Caco-2 (cell line): ENCODE data around the gene POTEG. TPM values are rescaled to one million over a fixed set of nuclear protein-coding genes. Genes with fewer than 3 reads are reported as not detected.
"Not testable (repeated sequence)": the region's sequence is repeated elsewhere in the genome, so short reads cannot be mapped to it uniquely, and the experiment has no call there.

Experiments
- BruUV-seq: library from RNA; stranded (reverse); fragments of 400-500 nt; replicated peaks from 2 replicates; lab custom pipeline; 2021; lab: Mats Ljungman, UMichigan
- CTCF ChIA-PET: fragments of 300-600 bp; sonication (Branson Sonifier 250); formaldehyde crosslinking; loops from one replicate; lab custom pipeline; 2022; ENCODE audit warnings: antibody characterized with exemption; lab: Charles Lee
- POLR2A ChIA-PET: fragments of 300-600 bp; sonication (Branson Sonifier 250); formaldehyde crosslinking; loops from one replicate; lab custom pipeline; 2022; ENCODE audit warnings: antibody characterized with exemption; lab: Charles Lee
- DNase-seq, 2 experiments: peaks; one replicate each; pipeline versions ENCODE4 v3.0.0 to v3.0.0-alpha.2; 2020 to 2022
- H3K27me3 ChIP-seq: replicated peaks from 2 replicates; pipeline ENCODE4 v1.6.0; 2011; ENCODE audit warnings: low read length; ENCODE audit not compliant: control insufficient read depth, insufficient read depth
- H3K36me3 ChIP-seq: 2 replicates; pipeline ENCODE4 v1.5.1; 2011; ENCODE audit warnings: low read length; ENCODE audit not compliant: control insufficient read depth, insufficient read depth
- H3K4me1 ChIP-seq: fragments of 250-450 bp; sonication (Bioruptor Pico); 2 replicates; pipeline ENCODE4 v1.5.1; 2020; ENCODE audit warnings: mild to moderate bottlenecking
- H3K4me3 ChIP-seq: 2 replicates; pipeline ENCODE4 v1.5.1; 2011; ENCODE audit warnings: low read depth, mild to moderate bottlenecking, control low read depth, low read length
- H3K9me3 ChIP-seq: fragments of 250-450 bp; sonication (Bioruptor Pico); 2 replicates; pipeline ENCODE4 v1.5.1; 2020; ENCODE audit warnings: mild to moderate bottlenecking, moderate library complexity
- H3K27ac Mint-ChIP-seq: one replicate; pipeline ENCODE4 v1.8.0; 2022; ENCODE audit warnings: mixed read lengths; ENCODE audit not compliant: unreplicated experiment
- H3K27me3 Mint-ChIP-seq: one replicate; pipeline ENCODE4 v1.8.0; 2022; ENCODE audit warnings: mixed read lengths; ENCODE audit not compliant: insufficient read depth, unreplicated experiment
- H3K36me3 Mint-ChIP-seq: one replicate; pipeline ENCODE4 v1.8.0; 2022; ENCODE audit warnings: mild to moderate bottlenecking, mixed read lengths; ENCODE audit not compliant: insufficient read depth, unreplicated experiment
- H3K4me1 Mint-ChIP-seq: one replicate; pipeline ENCODE4 v1.8.0; 2022; ENCODE audit warnings: low read depth, mixed read lengths; ENCODE audit not compliant: unreplicated experiment
- H3K4me3 Mint-ChIP-seq: one replicate; pipeline ENCODE4 v1.8.0; 2022; ENCODE audit warnings: mild to moderate bottlenecking, moderate library complexity, mixed read lengths; ENCODE audit not compliant: unreplicated experiment
- H3K9me3 Mint-ChIP-seq: one replicate; pipeline ENCODE4 v1.8.0; 2022; ENCODE audit warnings: mixed read lengths; ENCODE audit not compliant: unreplicated experiment
- intact Hi-C: fragments of 100-400 bp; cut with micrococcal nuclease; formaldehyde crosslinking; loops from one replicate; pipeline ENCODE4 v1.10.0; 2022; ENCODE audit not compliant: unreplicated experiment
- total RNA-seq: library from RNA; stranded (reverse); gene quantifications from 2 replicates; pipeline ENCODE4 v1.2.3, GENCODE V29; 2022

The POTEG gene
- total RNA-seq, 1 experiment from 2014 or later = not detected

DNA sequence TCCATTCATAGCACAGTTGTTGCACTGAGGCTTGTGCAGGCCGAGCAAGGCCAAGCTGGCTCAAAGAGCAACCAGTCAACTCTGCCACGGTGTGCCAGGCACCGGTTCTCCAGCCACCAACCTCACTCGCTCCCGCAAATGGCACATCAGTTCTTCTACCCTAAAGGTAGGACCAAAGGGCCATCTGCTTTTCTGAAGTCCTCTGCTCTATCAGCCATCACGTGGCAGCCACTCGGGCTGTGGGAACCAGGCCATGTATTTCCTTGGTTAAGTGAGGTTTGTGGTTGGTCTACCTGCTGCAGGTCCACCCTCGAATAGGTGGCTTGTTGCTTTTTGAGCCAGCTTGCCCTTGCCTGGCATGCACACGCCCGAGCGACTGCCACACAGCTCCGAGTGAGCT lies 39.4 kb downstream of the POTEG start:
- H3K9me3 ChIP-seq, H3K4me1 ChIP-seq, H3K27me3 Mint-ChIP-seq, POLR2A ChIA-PET, H3K4me3 ChIP-seq, H3K9me3 Mint-ChIP-seq, DNase-seq, H3K36me3 Mint-ChIP-seq, H3K4me1 Mint-ChIP-seq, BruUV-seq, intact Hi-C loops, CTCF ChIA-PET, H3K27me3 ChIP-seq, H3K36me3 ChIP-seq, H3K27ac Mint-ChIP-seq, H3K4me3 Mint-ChIP-seq: not testable (repeated sequence)

GRCh38 chr14:19390230-19390629 lies 43.9 kb downstream of the POTEG start:
- H3K36me3 Mint-ChIP-seq, H3K36me3 ChIP-seq, H3K9me3 ChIP-seq, H3K4me3 Mint-ChIP-seq, H3K9me3 Mint-ChIP-seq, POLR2A ChIA-PET, H3K4me3 ChIP-seq, CTCF ChIA-PET, H3K27me3 ChIP-seq, H3K4me1 Mint-ChIP-seq, intact Hi-C loops, BruUV-seq, H3K4me1 ChIP-seq, DNase-seq, H3K27ac Mint-ChIP-seq, H3K27me3 Mint-ChIP-seq: not testable (repeated sequence)

- H3K27me3 Mint-ChIP-seq, H3K9me3 Mint-ChIP-seq, DNase-seq, H3K4me3 Mint-ChIP-seq, H3K36me3 Mint-ChIP-seq, H3K36me3 ChIP-seq, H3K4me1 Mint-ChIP-seq, H3K4me3 ChIP-seq, BruUV-seq, H3K27me3 ChIP-seq, H3K4me1 ChIP-seq, H3K27ac Mint-ChIP-seq, CTCF ChIA-PET, intact Hi-C loops, H3K9me3 ChIP-seq, POLR2A ChIA-PET: not testable (repeated sequence)
These were observed 45.4 kb downstream of the POTEG start for GRCh38 chr14:19388741-19389140.

GRCh38 chr14:19386996-19387395 lies 47.1 kb downstream of the POTEG start:
- H3K36me3 Mint-ChIP-seq, H3K27me3 ChIP-seq, H3K4me3 ChIP-seq, DNase-seq, H3K27ac Mint-ChIP-seq, H3K36me3 ChIP-seq, H3K27me3 Mint-ChIP-seq, H3K4me3 Mint-ChIP-seq, H3K9me3 Mint-ChIP-seq, H3K9me3 ChIP-seq, POLR2A ChIA-PET, H3K4me1 Mint-ChIP-seq, CTCF ChIA-PET, intact Hi-C loops, BruUV-seq, H3K4me1 ChIP-seq: not testable (repeated sequence)

- H3K9me3 ChIP-seq, H3K27ac Mint-ChIP-seq, H3K9me3 Mint-ChIP-seq, POLR2A ChIA-PET, H3K4me3 ChIP-seq, DNase-seq, H3K27me3 ChIP-seq, BruUV-seq, intact Hi-C loops, H3K4me1 Mint-ChIP-seq, H3K4me3 Mint-ChIP-seq, H3K36me3 Mint-ChIP-seq, H3K36me3 ChIP-seq, H3K4me1 ChIP-seq, H3K27me3 Mint-ChIP-seq, CTCF ChIA-PET: not testable (repeated sequence)
These were observed 47.8 kb downstream of the POTEG start for GRCh38 chr14:19386309-19386708.

GRCh38 chr14:19384088-19384781 lies 49.9 kb downstream of the POTEG start:
- H3K27me3 ChIP-seq, H3K4me3 Mint-ChIP-seq, H3K4me1 ChIP-seq, H3K36me3 ChIP-seq, intact Hi-C loops, H3K4me1 Mint-ChIP-seq, H3K9me3 ChIP-seq, H3K4me3 ChIP-seq, H3K27me3 Mint-ChIP-seq, POLR2A ChIA-PET, H3K27ac Mint-ChIP-seq, BruUV-seq, H3K36me3 Mint-ChIP-seq, CTCF ChIA-PET, H3K9me3 Mint-ChIP-seq, DNase-seq: not testable (repeated sequence)

GRCh38 chr14:19383008-19383584 lies 51.0 kb downstream of the POTEG start:
- H3K27me3 ChIP-seq, intact Hi-C loops, H3K4me3 Mint-ChIP-seq, H3K4me1 Mint-ChIP-seq, H3K4me1 ChIP-seq, H3K4me3 ChIP-seq, POLR2A ChIA-PET, CTCF ChIA-PET, H3K27ac Mint-ChIP-seq, H3K27me3 Mint-ChIP-seq, H3K36me3 ChIP-seq, H3K9me3 ChIP-seq, H3K9me3 Mint-ChIP-seq, H3K36me3 Mint-ChIP-seq, BruUV-seq, DNase-seq: not testable (repeated sequence)
